Suppressor macrophage treated with lipopolysaccharide for 4 hours (primary cell): ENCODE measurements around the gene OR5A2.
"Not testable (repeated sequence)": the region's sequence is repeated elsewhere in the genome, so short reads cannot be mapped to it uniquely, and the experiment has no call there.

Experiments used
- DNase-seq: peaks from one replicate; pipeline ENCODE4 v3.0.0-alpha.2; 2020

Gene OR5A2, protein sequence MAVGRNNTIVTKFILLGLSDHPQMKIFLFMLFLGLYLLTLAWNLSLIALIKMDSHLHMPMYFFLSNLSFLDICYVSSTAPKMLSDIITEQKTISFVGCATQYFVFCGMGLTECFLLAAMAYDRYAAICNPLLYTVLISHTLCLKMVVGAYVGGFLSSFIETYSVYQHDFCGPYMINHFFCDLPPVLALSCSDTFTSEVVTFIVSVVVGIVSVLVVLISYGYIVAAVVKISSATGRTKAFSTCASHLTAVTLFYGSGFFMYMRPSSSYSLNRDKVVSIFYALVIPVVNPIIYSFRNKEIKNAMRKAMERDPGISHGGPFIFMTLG

DNA sequence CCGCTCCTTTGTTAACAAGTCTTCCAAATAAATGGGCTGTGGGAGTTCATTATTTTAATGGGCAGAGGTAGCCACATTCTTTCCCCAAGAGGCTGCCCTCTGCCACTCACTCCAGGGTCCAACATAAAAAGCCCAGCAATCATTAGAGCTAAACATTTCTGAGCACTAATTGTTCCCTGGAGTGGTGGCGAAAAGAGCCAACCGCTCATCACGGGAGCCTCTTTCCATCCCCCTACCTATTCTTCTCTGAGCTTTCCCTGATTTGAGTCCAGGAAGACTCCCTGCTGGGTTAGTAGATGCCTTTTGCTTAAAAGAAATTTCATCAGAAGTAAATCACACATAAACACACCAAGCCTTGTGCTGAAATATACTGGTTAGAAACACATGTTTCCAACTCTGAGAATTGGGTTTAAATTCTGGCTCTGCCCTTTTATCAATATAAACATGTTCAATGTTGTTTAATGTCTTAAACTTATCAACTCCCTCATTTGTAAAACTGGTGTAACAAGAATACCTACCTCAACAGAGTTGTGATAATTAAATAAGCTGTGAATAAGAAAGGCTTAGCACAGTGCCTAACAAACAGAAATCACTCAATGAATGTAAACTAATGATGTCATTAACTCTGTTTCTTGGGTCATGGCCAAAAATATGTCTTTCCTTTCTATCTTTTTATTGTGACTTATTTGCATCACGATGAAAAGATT, at the start of gene OR5A2:
Gene OR5A2, minus strand, starts transcription at position 53 of the 707 bp plus-strand sequence. CDS start 3,460 bp downstream, outside the sequence.
- DNase-seq = no peak

DNA sequence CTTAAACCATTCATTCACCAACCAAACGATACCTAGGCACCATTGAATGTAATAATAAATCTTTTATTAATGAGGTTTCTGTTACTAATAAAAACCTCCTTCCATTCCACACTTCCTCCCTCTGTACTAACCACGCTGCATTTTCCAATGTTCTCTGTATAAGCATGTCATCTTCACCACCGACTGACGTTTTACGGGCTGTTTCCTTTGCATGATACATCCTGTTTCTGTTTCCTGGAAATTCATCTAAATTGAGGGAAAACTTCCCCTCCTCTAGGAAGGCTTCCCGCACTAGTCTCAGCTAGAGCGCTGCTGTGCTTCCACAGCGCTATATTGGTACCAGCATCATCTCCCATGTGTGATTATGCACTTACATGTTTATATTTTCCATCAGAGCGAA, 49.0 kb upstream of the OR5A2 start:
- no peak for DNase-seq

DNA sequence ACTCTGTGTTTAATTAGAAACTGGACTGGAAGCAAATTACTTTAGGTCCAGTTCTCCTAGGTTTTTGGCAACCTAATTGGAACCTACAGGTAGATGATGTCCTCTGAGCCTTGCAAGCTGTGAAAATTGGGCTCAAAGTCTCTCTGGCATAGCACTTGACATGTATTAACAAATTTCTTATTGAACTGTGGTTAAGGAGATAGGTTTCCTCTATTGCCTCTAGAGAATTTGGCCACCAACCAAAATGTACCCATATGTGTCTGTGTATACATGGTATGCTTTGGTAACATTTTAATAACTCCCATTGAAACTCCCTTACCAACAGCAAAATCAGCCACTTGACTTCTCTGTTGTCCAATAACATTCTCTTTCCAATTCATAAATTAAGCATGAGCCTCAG, 46.8 kb upstream of the OR5A2 start, which contains the start of gene OR4D10:
Gene OR4D10, plus strand, starts transcription at position 301 of the 400 bp plus-strand sequence. CDS start 4,115 bp downstream, outside the sequence.
- DNase-seq = no peak

DNA sequence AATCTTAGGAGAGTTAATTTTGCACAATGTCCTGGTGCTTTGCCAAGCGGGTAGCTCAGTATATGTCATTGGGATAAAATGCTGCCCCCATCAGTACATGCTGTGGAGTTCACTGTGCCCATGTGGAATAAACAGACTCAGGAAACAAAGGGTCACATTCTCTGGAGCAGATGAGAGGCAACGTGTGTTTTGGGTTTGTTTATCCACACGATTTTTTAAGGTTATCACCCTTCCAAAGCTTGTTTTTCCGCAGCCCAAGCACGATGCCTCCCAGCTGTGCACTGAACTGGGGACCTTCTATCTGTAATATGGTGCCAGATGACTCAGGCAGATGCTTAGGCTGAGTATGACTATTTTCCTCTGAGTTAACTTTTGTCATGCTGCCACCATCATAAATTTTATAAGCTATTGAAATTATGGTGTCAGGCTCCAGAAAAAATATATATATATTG, 37.0 kb upstream of the OR5A2 start:
- DNase-seq = no peak

DNA sequence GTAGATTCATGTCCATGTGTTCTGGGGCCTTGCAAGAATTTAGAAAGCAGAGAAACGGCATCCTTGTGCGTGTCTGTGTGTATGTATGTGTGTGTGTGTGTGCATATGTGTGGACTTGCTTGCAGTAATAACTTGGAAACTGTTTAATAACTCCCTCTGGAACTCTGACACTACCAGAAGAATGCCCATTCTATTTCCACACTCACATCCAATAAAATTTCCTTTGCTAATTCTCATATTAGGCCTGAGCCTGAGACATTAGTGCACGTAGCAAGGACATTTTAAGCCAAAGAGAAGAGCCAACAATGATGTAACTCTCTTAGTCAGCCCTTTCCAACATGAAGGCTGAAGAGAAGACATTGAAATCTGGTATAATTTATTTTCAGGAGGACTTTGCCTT, 33.7 kb upstream of the OR5A2 start:
- no peak for DNase-seq

DNA sequence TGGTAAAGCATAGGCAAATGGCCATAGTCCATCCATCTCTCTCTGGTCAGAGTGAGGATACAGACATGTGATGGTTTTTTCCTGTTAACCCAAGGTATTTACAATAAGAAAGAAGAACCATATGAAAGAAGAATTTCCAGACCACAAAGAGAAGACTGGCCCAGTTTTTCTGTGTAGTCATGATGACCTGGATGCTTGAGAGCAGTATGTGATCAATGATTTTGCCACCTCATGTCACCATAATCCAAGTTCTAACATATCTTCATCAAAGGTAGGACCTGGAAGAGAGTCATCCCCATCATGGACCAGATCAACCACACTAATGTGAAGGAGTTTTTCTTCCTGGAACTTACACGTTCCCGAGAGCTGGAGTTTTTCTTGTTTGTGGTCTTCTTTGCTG, 30.4 kb upstream of the OR5A2 start, which contains the start of gene OR4D6:
Gene OR4D6, plus strand, starts transcription at position 301 of the 400 bp plus-strand sequence. Its CDS starts 0 bp downstream, at position 301.
- no peak for DNase-seq

DNA sequence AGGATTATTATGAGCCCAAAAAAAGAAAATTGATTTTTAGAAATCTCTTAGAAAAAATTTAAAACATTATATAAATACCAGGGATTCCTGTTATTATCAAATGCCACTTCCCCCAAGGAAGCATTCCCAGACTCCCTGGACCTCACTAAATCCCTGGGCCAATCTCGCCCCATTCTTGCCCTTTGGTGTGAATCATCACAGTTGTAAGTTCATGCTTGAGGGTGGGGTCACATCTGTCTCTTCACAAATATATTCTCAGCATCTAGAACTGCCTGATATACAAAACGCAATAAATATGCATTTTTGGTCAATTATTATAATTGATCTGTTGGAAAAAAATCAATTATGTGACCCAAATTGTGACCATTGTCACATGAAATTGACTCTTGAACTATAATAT, 22.3 kb upstream of the OR5A2 start:
- no peak for DNase-seq

DNA sequence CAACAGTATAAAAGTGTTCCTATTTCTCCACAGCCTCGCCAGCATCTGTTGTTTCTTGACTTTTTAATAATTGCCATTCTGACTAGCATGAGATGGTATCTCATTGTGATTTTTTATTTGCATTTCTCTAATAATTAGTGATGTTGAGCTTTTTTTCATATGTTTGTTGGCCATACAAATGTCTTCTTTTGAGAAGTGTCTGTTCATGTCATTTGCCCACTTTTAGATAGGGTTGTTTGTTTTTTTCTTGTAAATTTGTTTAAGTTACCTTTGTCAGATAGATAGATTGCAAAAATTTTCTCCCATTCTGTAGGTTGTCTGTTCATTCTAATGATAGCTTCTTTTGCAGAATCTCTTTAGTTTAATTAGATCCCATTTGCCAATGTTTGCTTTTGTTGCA, 19.4 kb upstream of the OR5A2 start:
- not testable (repeated sequence) for DNase-seq

DNA sequence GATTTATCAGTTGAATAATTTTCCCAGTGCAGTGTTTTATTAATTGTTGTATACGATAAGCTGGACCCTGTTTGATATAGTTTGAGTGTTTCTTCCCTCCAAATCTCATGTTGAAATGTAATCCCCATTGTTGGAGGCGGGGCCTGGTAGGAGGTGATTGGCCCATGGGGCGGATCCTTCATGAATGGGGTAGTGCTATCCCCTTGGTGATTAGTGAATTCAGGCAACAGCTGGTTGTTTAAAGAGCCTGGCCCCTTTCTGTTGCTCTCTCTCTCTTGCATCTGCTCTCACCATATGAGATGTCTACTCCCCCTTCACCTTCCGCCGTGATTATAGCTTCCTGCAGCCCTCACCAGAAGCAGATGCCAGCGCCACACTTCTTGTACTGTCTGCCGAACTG, 11.6 kb upstream of the OR5A2 start:
- no peak for DNase-seq

DNA sequence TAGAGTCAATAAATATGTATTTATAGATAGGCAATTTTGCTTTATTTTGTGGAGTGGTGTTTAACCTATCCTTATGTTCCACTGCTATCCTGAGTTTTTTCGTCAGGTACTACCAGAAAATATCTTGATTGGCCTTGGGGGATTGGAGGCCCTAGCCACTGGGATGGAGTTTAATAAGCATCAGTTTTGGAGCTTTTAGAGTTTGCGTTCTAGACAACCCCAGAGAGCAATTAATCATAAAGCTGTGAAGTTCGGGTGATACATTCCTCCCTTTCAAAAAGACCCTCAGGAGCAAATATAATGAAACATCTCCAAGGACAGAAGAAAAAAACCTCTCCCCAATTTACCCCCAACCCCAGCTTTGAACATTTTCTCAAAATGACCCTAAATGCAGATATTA, 10.0 kb upstream of the OR5A2 start, which contains the start of gene OR5A1:
Gene OR5A1, plus strand, starts transcription at position 301 of the 400 bp plus-strand sequence. CDS start 6,700 bp downstream, outside the sequence.
- no peak for DNase-seq

DNA sequence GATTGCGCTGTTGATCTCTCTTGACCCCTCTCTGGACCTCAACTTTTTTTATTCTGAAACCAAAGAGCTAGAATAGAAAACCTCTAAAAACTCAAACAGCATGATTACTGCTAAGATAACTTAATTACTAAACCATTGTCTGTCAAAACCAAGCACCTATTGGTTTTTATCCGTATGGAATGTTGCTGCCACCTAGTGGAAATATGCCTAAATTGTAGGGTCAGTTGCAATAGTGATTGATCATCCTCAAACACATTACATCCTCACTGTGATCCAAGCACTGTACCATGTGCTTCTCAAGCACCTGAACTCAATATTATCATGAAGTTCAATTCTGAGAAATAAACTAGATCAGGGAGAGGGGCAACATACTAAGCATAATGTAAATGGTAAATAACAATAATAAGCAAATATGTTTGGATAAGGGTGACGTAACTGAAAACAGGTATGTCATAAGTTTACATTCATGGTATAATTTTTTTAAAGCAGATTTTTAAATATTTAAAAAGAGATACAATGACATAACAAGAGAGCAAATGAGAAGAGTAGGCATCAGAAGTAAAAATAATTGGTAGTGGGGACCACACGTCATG, 3.8 kb upstream of the OR5A2 start:
- DNase-seq = peak; percentile 86

DNA sequence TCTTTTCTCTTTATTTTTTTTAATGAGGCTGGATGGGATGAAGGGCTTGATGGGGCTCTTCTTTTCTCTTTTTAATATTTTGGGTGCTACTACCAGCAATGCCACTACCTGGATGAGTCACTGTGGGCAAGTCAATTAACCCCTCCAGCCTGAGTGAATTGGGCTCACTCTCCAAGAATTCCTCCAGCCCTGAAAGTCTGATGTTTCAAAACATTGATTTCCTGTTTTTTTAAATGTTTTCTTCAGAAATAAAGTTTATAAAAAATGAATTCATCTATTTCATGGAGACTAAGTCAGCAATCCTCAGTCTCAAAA, 812 bp upstream of the OR5A2 start:
- DNase-seq = no peak

DNA sequence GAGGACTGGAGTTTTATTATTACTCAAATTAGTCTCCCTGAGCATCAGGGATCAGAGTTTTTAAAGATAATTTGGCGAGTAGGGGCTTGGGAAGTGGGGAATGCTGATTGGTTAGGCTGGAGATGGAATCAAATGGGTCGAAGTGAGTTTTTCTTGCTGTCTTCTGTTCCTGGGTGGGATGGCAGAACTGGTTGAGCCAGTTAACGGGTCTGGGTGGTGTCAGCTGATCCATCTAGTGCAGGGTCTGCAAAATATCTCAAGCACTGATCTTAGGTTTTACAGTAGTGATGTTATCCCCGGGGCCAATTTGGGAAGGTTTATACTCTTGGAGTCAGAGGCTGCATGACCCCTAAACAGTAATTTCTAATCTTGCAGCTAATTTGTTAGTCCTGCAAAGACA, 1.1 kb downstream of the OR5A2 start:
- DNase-seq = no peak

DNA sequence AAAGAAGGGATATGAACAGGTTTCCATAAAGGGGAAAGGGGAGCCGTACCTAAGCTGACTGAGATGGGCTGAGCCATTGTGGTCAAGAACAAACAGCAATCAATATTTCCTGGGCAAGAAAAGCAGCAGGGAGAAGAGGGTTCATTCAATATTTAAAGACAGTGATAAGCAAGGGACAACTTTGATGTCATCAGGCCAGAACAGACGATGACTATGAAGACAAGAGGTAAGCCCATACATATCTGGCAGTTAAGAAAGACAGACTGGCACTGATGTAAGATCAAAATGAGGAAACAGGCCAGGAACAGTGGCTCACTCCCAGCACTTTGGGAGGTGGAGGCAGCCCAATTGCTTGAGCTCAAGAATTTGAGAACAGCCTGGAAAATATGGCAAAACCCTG, 2.4 kb downstream of the OR5A2 start:
- DNase-seq = peak; percentile 6

DNA sequence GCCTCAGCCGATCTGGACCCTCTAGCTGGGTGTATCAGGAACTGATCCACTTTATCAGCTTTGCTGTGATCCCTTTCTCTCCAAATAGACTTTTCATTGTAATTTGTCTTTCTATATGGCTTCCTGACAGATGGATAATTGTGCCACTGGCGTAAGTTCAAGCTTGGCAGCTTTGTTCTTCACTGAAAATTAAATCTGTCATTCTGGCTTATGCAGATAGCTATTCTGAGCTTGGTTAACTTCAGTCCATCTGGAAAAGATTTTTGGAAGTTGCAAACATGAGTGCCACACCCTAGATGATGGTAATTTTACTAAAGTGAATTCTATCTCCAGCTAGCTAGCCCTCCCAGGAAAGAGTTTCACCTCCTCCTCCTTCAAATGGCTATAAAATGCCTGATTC, 8.1 kb downstream of the OR5A2 start:
- no peak for DNase-seq

DNA sequence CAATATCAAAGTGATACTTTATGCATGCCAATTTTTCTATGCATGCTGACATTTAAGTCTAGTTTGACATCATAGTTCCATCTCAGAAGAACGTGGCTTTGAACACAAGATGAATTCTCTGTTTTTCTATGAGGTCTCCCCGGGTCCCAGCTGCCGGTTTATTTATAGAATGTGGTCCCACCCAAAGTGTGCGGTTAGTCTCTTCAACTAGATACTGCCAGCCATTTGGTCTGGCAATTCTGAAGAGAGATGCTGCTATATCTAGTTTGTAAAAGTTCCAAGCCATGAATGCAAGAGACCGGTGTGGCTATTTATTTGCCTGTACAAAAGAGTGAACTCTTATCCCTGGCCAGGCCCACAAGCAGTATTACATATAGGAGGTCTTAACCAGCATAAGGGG, 9.2 kb downstream of the OR5A2 start:
- DNase-seq = no peak

DNA sequence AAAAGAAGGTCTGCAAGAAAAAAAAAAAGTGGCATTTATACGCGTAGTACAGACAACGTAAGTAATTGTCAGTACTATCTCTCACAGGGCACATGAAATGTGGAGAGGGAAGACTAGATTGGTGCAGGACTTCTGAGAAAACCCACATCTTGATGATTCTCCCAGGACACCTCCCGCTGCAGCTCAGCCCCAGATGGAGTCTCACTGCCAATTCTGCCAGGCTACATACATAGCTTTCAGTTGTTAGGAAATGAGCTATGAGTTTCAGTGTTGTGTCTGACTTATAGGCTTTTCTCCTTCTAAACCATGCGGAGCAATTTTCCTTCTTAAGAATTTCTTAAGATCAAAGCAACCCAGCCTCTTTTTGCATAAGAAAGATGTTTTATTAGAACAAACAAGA, 9.6 kb downstream of the OR5A2 start:
- no peak for DNase-seq

DNA sequence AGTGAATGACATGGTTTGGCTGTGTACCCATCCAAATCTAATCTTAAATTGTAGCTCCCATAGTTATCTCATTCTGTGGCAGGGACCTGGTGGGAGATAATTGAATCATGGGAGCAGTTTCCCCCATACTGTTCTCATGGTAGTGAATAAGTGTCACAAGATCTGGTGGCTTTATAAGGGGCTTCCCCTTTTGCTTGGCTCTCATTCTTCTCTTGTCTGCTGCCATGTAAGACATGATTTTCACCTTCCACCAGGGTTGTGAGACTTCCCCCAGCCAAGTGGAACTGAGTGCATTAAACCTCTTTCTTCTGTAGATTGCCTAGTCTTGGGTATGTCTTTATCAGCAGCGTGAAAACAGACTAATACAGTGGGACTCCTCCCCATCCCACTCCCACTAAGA, 11.1 kb downstream of the OR5A2 start:
- peak; percentile 40 for DNase-seq

DNA sequence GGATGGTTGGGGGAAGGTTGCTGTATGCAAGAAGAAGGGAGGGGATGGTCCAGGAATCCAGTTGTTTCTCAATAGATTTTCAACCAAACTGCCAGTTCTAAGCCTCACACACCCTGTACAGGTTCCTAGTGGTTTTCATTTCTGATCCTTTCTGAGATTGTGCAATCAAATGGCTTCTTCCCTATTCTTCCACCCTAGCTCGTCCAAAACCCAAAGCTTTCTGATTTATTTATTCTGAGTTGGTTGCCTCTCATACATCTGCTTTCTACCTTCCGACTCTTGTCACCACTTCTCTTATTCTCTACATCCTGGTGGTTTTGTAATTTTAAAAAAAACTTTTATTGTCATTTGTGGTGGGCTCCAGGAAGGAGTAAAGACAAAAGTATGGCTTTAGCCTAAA, 12.6 kb downstream of the OR5A2 start:
- DNase-seq = peak; percentile 46

DNA sequence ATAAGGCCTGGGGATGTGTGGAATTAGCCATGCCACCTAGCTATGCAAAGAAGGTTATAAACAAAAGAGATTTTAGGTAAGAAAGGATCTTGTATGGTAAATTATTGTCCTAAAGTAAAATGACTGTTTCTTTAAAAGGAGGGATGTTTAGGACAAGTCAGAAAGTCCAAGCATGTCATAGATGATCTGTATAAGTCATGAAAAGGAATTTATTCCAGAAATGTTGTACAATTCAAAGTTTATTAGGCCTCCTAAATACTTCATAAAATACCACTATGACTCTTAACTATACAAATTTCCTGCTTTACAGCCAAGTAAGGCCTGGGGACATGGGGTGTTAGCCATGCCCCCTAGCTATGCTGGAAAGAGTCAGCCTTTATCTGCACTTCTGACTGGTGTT, 22.7 kb downstream of the OR5A2 start:
- DNase-seq = no peak

DNA sequence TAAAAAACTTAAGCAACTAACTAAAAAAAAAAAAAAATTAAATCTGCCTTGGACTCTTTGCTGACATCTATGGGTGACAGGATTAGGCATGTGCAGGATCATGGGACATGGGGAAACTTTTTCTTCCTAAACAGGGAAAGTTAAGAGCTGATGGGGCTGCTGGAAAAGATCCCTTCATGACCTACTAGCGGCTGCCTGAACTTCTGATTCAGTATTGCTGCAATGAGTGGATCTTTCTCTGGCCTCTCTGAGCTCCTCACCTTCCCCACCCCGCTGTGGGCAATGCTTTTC, 25.0 kb downstream of the OR5A2 start:
- DNase-seq = no peak

DNA sequence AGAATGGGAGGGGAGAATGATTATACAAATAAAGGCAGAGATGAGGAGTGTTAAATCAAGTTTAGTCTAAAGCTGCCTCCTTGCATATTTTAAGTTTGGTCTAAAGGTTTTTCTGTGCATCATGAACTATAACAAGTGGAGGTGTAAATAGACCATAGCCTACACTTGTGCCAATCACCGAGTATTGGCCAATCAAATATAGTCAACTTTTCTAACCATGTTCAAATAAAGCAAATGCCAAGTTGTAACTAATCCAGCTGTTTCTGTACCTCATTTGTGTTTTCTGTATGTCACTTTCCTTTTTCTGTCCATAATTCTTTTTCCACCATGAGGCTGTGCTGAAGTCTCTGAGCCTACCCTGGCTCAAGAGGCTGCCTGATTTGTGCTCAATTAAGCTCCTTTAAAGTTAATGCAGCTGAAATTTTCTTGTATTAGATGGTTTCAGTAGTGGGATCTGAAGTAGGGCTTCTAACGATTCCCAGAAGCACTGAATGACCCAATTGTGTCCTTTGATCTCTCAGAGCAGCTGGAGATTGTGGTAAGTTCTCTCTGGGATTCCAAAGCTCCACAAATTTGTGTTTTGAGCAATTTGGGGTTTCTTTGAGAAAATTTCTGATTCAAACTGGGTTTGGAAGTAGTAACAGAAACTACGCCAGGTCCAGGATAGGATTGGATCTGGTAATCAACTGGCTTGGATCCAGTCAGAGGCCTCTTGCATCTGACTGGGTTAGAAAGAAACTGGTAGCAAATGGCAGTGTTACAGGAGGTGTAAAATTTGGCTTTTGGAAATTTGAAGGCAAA, 25.6 kb downstream of the OR5A2 start:
- no peak for DNase-seq

DNA sequence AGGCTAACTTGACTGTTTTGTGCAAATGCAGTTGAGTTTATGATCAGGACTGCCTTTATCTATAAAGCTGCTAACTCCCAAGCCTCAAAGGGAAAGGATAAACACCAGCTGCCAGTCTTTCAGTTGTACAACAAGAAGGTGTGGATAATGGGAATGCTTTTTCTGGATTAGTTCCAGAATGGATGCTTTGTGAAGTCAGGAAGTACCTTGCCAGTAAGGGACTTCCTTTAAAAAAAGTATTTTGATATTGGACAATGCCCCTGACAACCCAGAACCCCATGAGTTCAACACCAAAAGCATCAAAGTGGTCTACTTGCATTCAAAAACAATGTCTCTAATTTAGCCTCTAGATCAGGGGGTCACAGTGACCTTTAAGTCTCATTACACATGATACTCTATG, 32.0 kb downstream of the OR5A2 start:
- no peak for DNase-seq
